ENCODE measurements around the gene WDR4.

WDR4 gene

DNA sequence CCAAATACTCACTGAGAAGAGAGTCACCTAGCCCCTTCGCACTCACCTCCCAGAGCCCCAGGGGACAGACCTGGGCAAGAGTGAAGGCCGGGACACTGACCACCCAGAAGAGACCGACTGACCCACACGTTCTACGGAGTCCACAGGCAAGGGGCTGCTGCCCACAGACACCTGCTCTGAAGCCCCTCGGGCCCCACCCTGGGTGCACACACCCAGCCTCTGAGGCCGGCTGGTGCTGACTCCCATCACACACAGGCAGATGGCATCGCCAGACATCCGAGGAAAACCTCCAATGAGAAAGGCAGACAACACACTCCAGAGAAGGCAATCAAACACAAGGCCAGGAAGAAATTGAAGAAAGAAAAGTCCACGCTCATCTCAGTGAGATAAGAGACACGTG lies 22.1 kb downstream of the WDR4 start:
- TF ChIP-seq, protein P1, sequence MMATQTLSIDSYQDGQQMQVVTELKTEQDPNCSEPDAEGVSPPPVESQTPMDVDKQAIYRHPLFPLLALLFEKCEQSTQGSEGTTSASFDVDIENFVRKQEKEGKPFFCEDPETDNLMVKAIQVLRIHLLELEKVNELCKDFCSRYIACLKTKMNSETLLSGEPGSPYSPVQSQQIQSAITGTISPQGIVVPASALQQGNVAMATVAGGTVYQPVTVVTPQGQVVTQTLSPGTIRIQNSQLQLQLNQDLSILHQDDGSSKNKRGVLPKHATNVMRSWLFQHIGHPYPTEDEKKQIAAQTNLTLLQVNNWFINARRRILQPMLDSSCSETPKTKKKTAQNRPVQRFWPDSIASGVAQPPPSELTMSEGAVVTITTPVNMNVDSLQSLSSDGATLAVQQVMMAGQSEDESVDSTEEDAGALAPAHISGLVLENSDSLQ (IDR thresholded peaks at IDR 0.05): no peak
- no peak for TF ChIP-seq L3MBTL2 (conservative IDR thresholded peaks at IDR 0.05)
- no peak for DNase-seq (ENCODE audit: extremely low spot score)
- CTCF ChIA-PET: no interaction called here
- POLR2A ChIA-PET: interaction anchor here (1.2 kb wide), 1 partner anchor 21 kb away, joined by 3 read pairs; no protein-coding TSS in a partner anchor

- TF ChIP-seq TARDBP (IDR thresholded peaks at IDR 0.05): no peak
- no peak for TF ChIP-seq HDGF (IDR thresholded peaks at IDR 0.05; ENCODE audit: borderline replicate concordance)
- TF ChIP-seq FOXK2 (IDR thresholded peaks at IDR 0.05): no peak
- TF ChIP-seq FOXM1 (IDR thresholded peaks at IDR 0.05; ENCODE audit: borderline replicate concordance): no peak
- no peak for TF ChIP-seq SUZ12 (IDR thresholded peaks at IDR 0.05)
- no peak for TF ChIP-seq FOXA1 (IDR thresholded peaks at IDR 0.05)
- TF ChIP-seq BHLHE40 (IDR thresholded peaks at IDR 0.05; ENCODE audit: borderline replicate concordance): no peak
- no peak for TF ChIP-seq ZNF384 (IDR thresholded peaks at IDR 0.05)
- no peak for TF ChIP-seq SP1 (IDR thresholded peaks at IDR 0.05)
- TF ChIP-seq L3MBTL2 (conservative IDR thresholded peaks at IDR 0.05): no peak
- TF ChIP-seq, protein P1 (IDR thresholded peaks at IDR 0.05): no peak
- no peak for TF ChIP-seq NFRKB (IDR thresholded peaks at IDR 0.05)
- TF ChIP-seq CTBP1 (IDR thresholded peaks at IDR 0.05; ENCODE audit: borderline replicate concordance): no peak
- POLR2A ChIA-PET: no interaction called here
- CTCF ChIA-PET: no interaction called here
- no peak for DNase-seq (ENCODE audit: extremely low spot score)
Measured at GRCh38 chr21:42855937-42856335, 23.4 kb downstream of the WDR4 start.

GRCh38 chr21:42855171-42855936 lies 24.0 kb downstream of the WDR4 start:
- no peak for DNase-seq (ENCODE audit: extremely low spot score)
- TF ChIP-seq L3MBTL2 (conservative IDR thresholded peaks at IDR 0.05): no peak
- TF ChIP-seq ZNF384 (IDR thresholded peaks at IDR 0.05): no peak
- TF ChIP-seq CTBP1 (IDR thresholded peaks at IDR 0.05; ENCODE audit: borderline replicate concordance): no peak
- TF ChIP-seq HDGF (IDR thresholded peaks at IDR 0.05; ENCODE audit: borderline replicate concordance): no peak
- TF ChIP-seq ARNT (IDR thresholded peaks at IDR 0.05): no peak
- no peak for TF ChIP-seq TARDBP (IDR thresholded peaks at IDR 0.05)
- TF ChIP-seq FOXM1 (IDR thresholded peaks at IDR 0.05; ENCODE audit: borderline replicate concordance): no peak
- no peak for TF ChIP-seq SUZ12 (IDR thresholded peaks at IDR 0.05)
- TF ChIP-seq, protein P1 (IDR thresholded peaks at IDR 0.05): no peak
- no peak for TF ChIP-seq BHLHE40 (IDR thresholded peaks at IDR 0.05; ENCODE audit: borderline replicate concordance)
- no peak for TF ChIP-seq FOXA1 (IDR thresholded peaks at IDR 0.05)
- TF ChIP-seq NFRKB (IDR thresholded peaks at IDR 0.05): no peak
- TF ChIP-seq LEF1 (IDR thresholded peaks at IDR 0.05; ENCODE audit: borderline replicate concordance): no peak
- no peak for TF ChIP-seq FOXK2 (IDR thresholded peaks at IDR 0.05)
- TF ChIP-seq ELF4 (IDR thresholded peaks at IDR 0.05): no peak
- no peak for TF ChIP-seq SP1 (IDR thresholded peaks at IDR 0.05)
- CTCF ChIA-PET: no interaction called here
- POLR2A ChIA-PET: no interaction called here

DNA sequence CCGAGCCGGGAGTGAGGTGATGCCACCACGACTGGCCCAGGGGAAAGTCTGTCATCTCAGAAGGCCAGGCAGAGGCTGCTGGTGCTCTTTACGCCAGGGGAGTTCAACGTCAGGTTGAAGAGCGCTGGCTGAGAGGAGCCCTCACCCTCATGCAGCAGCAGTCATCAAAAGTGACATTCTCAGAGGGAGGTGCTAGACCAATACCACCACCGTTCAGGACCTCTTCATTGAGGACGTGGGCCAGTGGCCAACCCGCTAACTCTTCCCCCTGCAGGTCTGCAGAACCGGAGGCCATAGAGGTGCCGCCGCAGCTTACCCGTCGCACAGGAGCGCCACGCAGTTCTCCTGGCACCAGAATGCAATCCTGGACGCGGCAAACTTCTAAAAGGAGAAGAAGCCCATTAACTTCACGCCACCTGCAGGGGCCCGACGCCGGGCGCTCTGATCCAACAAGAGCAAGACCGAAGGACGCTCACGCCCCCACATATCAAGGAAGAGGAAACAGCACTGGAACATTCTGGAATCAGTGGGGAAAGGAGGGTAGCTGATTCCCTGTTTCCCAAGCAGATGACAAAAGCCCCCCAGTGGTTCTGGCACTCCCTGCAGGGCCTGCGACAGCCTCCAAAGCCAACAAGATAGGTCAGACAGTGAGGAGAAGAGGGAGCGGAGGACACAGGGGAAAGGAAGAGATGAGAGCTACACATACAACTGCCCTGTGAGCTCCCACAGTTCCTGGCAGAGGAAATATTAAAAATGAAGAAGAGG lies 24.9 kb downstream of the WDR4 start:
- DNase-seq (ENCODE audit: extremely low spot score): no peak
- TF ChIP-seq FOXA1 (IDR thresholded peaks at IDR 0.05): no peak
- TF ChIP-seq L3MBTL2 (conservative IDR thresholded peaks at IDR 0.05): no peak
- POLR2A ChIA-PET: no interaction called here
- CTCF ChIA-PET: no interaction called here

DNA sequence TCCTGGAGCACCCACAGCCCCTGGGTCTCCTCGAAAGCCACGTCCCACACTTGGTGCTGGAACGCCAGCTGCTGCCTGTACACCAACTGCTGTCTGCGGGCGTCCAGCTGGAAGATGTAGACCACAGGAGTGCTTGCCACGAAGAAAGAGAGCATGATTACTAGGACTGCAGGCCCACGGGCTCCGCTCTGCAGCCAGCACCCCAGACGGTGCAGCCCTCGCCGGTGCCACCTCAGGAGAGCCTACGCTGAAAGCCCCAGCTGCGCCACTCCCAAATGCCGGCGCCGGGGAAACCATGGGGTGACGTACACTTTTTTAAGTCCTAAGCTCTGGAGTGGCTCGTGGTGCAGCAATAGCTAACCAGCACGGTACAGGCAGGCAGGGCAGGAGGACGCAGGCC lies 25.7 kb downstream of the WDR4 start:
- TF ChIP-seq HDGF (IDR thresholded peaks at IDR 0.05; ENCODE audit: borderline replicate concordance) (no peak), FOXM1 (IDR thresholded peaks at IDR 0.05; ENCODE audit: borderline replicate concordance) (no peak), LEF1 (IDR thresholded peaks at IDR 0.05; ENCODE audit: borderline replicate concordance) (no peak)
- DNase-seq (ENCODE audit: extremely low spot score): no peak
- POLR2A ChIA-PET: no interaction called here
- CTCF ChIA-PET: no interaction called here

DNA sequence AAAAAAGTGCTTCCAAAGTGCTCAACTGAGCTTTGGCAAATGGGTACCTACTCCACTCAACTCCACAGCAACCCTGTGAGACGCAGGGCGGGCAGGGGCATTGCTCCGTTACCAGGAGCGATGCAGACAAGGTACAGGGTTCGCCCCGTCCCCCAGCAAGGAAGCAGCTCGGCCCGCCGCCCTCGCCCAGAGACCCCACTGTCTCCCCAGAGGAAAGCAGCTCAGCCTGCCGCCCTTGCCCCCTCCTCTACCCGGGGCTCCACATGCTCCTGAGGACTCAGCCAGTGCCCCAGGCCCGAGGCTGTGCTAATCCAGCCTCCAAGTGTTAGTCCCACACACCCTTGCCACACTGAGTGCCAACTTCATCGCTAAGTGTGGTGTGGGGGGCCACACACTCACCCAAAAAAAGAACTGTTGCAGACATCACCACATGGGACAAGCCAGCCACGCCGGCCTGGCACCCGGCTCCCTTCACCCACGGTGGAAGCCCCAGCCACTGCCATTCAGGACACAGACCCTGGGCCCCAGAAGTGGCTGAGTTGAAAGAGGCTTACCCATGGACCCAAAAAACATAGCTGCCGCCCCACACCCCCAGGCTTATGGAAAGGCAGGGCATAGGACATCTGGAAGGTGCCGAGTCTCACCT lies 26.3 kb downstream of the WDR4 start:
- DNase-seq (ENCODE audit: extremely low spot score): no peak
- POLR2A ChIA-PET: no interaction called here
- CTCF ChIA-PET: no interaction called here
- TF ChIP-seq CTBP1 (IDR thresholded peaks at IDR 0.05; ENCODE audit: borderline replicate concordance): no peak
- TF ChIP-seq SP1 (IDR thresholded peaks at IDR 0.05): no peak

All from HEK293T (cell line).